ENCODE measurements around the gene ZNF107. TPM values are rescaled to one million over a fixed set of nuclear protein-coding genes. Genes with fewer than 3 reads are reported as not detected.
"Not testable (repeated sequence)": the region's sequence is repeated elsewhere in the genome, so short reads cannot be mapped to it uniquely, and the experiment has no call there.

The ZNF107 gene
- total and polyA plus RNA-seq, 12 donors = 0.75 to 2.8 (median 1.7) TPM

DNA sequence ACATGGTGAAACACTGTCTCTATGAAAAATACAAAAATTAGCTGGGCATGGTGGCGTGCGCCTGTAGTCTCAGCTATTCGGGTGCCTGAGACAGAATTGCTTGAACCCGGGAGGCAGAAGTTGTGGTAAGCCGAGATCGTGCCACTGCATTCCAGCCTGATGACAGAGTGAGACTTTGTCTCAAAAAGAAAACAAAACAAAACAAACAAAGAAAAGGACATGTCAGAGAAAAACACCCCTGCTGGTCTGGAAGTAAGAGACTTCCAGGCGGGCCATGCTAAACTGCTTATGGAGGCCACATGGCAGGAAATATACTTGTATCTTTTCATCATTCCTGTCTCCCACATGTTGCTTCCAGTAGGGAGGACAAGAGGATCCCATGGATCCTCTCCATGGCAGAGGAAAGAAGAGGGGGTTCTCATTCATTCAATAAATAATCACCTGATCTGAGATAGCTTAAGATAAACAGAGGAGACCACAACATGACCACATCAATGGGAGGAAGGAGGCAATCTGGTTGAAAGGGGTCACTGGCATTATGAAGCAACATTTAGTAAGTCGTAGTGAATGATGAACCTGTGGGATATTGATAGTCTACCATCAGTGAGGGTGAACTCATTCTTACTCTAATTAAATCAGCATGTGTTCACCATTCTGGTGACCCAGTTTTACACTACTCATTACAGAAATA, 67.8 kb downstream of the ZNF107 start:
- Histone ChIP-seq H3K4me3 (no peak overlapping the region), H3K27me3 (no peaks in the 10 kb centered on the region), H3K4me1 (no peaks in the 10 kb centered on the region), H3K36me3 (no peaks in the 10 kb centered on the region), H3K9me3 (peaks cover 0 to 70% (median 0%) of the 10 kb centered on the region in 11 donors), H3K27ac (no peak overlapping the region)
- intact Hi-C loops (cut with DNase I) = no loop called here
- 90 to 91% methylated on average over 8 of the region's 8 CpGs for WGBS, 2 donors
- ATAC-seq = no peak
- TF ChIP-seq CTCF (IDR thresholded peaks at IDR 0.05) = no peak
- DNase-seq = no peak

GRCh38 chr7:64736575-64736974, 70.6 kb downstream of the ZNF107 start:
- Histone ChIP-seq H3K4me3 (no peak overlapping the region), H3K36me3 (no peaks in the 10 kb centered on the region), H3K4me1 (no peaks in the 10 kb centered on the region), H3K9me3 (peaks cover 0 to 42% (median 0%) of the 10 kb centered on the region in 11 donors), H3K27me3 (no peaks in the 10 kb centered on the region), H3K27ac (no peak overlapping the region)
- DNase-seq (no peak), ATAC-seq (no peak)
- TF ChIP-seq CTCF (IDR thresholded peaks at IDR 0.05) = no peak
- intact Hi-C loops (cut with DNase I) = no loop called here
- 92 to 95% methylated on average over 20 of the region's 20 CpGs for WGBS, 2 donors

- H3K27ac ChIP-seq; intact Hi-C loops (cut with DNase I); DNase-seq; H3K4me1 ChIP-seq; ATAC-seq; H3K4me3 ChIP-seq; H3K36me3 ChIP-seq; H3K27me3 ChIP-seq: not testable (repeated sequence)
- WGBS, 2 donors = 92% methylated on average over 12 of the region's 29 CpGs; no CpG with 5 or more reads in 1 of the 2 donors
- H3K9me3 ChIP-seq = peaks cover 0 to 26% (median 0%) of the 10 kb centered on the region in 11 donors
Measured at GRCh38 chr7:64738403-64738802, 72.5 kb downstream of the ZNF107 start.

DNA sequence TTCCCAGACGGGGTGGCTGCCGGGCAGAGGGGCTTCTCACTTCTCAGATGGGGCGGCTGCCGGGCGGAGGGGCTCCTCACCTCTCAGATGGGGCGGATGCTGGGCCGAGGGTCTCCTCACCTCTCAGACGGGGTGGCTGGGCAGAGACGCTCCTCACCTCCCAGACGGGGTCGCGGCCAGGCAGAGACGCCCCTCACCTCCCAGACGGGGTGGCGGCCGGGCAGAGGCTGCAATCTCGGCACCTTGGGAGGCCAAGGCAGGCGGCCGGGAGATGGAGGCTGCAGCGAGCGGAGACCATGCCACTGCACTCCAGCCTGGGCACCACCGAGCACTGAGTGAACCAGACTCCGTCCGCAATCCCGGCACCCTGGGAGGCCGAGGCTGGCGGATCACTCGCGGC, 73.0 kb downstream of the ZNF107 start:
- H3K27me3 ChIP-seq; H3K4me1 ChIP-seq; intact Hi-C loops (cut with DNase I); H3K36me3 ChIP-seq; ATAC-seq; H3K4me3 ChIP-seq; H3K27ac ChIP-seq; DNase-seq: not testable (repeated sequence)
- 92 to 99% methylated on average over 20 to 29 of the region's 29 CpGs for WGBS, 2 donors
- H3K9me3 ChIP-seq = peaks cover 0 to 23% (median 0%) of the 10 kb centered on the region in 11 donors

DNA sequence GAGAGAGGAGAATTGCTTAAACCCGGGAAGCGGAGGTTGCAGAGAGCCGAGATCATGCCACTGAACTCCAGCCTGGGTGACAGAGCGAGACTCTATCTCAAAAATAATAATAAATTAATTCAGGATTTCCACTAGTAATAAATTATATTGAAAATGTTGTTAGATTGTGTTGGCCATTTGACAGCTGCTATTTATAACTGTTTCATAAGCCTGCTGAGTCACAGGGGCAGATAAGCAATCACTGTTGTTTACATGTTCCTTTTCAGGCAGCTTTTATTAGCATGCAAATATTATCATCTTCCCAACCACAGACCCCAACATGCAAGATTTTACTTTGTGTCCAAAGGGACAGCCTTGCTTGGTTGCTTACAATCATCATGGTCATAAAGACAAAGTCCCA, 78.7 kb downstream of the ZNF107 start:
- intact Hi-C loops (cut with DNase I) = no loop called here
- Histone ChIP-seq H3K27ac (no peak overlapping the region), H3K4me1 (peaks cover 0 to 5% (median 0%) of the 10 kb centered on the region in 9 donors), H3K36me3 (no peaks in the 10 kb centered on the region), H3K27me3 (no peaks in the 10 kb centered on the region), H3K9me3 (peaks cover 0 to 36% (median 7%) of the 10 kb centered on the region in 11 donors), H3K4me3 (no peak overlapping the region)
- TF ChIP-seq CTCF (IDR thresholded peaks at IDR 0.05) = no peak
- ATAC-seq (no peak), DNase-seq (no peak)
- WGBS, 2 donors = 87 to 89% methylated on average over 4 of the region's 4 CpGs

All from heart right ventricle (tissue), 16 donors.